IMR-90 (cell line): ENCODE results near the gene CIAO2A. TPM values are rescaled to one million over a fixed set of nuclear protein-coding genes. Genes with fewer than 3 reads are reported as not detected.

ENCODE experiments used
- ATAC-seq: fragments of 200-7000 bp; cut with Tn5 transposase; 2 replicates; pipeline ENCODE4 v1.9.1; 2020; ENCODE audit warnings: low read depth, mild to moderate bottlenecking, moderate library complexity
- BruUV-seq: library from RNA; stranded (reverse); fragments of 400-500 nt; replicated peaks from 2 replicates; lab custom pipeline; 2021; lab: Mats Ljungman, UMichigan
- CTCF ChIA-PET: fragments of 300-600 bp; formaldehyde crosslinking; extraction: SDS; loops from one replicate; lab custom pipeline; 2021; ENCODE audit warnings: antibody characterized with exemption; lab: Yijun Ruan, JAX
- POLR2A ChIA-PET: fragments of 300-600 bp; sonication (Branson Sonifier 250); formaldehyde crosslinking; loops from one replicate; lab custom pipeline; 2022; ENCODE audit warnings: antibody characterized with exemption; ENCODE audit not compliant: unreplicated experiment; lab: Charles Lee
- DNase-seq: peaks from one replicate; pipeline ENCODE4 v3.0.0; 2013
- H2AFZ ChIP-seq: replicated peaks from 2 replicates; pipeline ENCODE3; 2013; ENCODE audit warnings: low read length, mild to moderate bottlenecking; ENCODE audit not compliant: poor library complexity
- H2AK5ac ChIP-seq: 2 replicates; pipeline ENCODE4 v1.6.1; 2013; ENCODE audit warnings: low read depth, low read length, inconsistent platforms
- H2AK9ac ChIP-seq: replicated peaks from 2 replicates; pipeline ENCODE3; 2013; ENCODE audit warnings: mild to moderate bottlenecking, low read depth, low read length, moderate library complexity; ENCODE audit not compliant: poor library complexity
- H2BK120ac ChIP-seq: 2 replicates; pipeline ENCODE4 v1.6.1; 2013; ENCODE audit warnings: low read depth, low read length, inconsistent platforms
- H2BK15ac ChIP-seq: 3 replicates; pipeline ENCODE4 v1.6.1; 2013; ENCODE audit warnings: low read depth, low read length, inconsistent platforms
- H2BK20ac ChIP-seq: 2 replicates; pipeline ENCODE4 v1.6.1; 2013; ENCODE audit warnings: low read depth, mild to moderate bottlenecking, inconsistent platforms, low read length, moderate library complexity
- H2BK5ac ChIP-seq: 2 replicates; pipeline ENCODE4 v1.6.1; 2013; ENCODE audit warnings: mild to moderate bottlenecking, low read depth, low read length, inconsistent platforms; ENCODE audit not compliant: poor library complexity, severe bottlenecking
- H3K14ac ChIP-seq: replicated peaks from 2 replicates; pipeline ENCODE4 v1.6.1; 2013; ENCODE audit warnings: low read depth, low read length, inconsistent platforms
- H3K18ac ChIP-seq: 2 replicates; pipeline ENCODE4 v1.6.1; 2013; ENCODE audit warnings: low read depth, low read length, control low read depth
- H3K23ac ChIP-seq: 2 replicates; pipeline ENCODE4 v1.6.1; 2013; ENCODE audit warnings: low read depth, low read length, inconsistent platforms
- H3K27ac ChIP-seq: 2 replicates; pipeline ENCODE4 v1.5.1; 2013; ENCODE audit warnings: mild to moderate bottlenecking, control low read depth, low read length; ENCODE audit not compliant: insufficient read depth
- H3K27me3 ChIP-seq: 2 replicates; pipeline ENCODE4 v1.6.1; 2013; ENCODE audit warnings: low read length; ENCODE audit not compliant: control insufficient read depth, insufficient read depth
- H3K36me3 ChIP-seq: 2 replicates; pipeline ENCODE4 v1.6.1; 2013; ENCODE audit warnings: low read length, mixed read lengths; ENCODE audit not compliant: control insufficient read depth, insufficient read depth
- H3K4ac ChIP-seq: 2 replicates; pipeline ENCODE4 v1.6.1; 2013; ENCODE audit warnings: low read depth, low read length, inconsistent platforms
- H3K4me1 ChIP-seq: 2 replicates; pipeline ENCODE4 v1.6.1; 2013; ENCODE audit warnings: low read length, mixed read lengths; ENCODE audit not compliant: control insufficient read depth, insufficient read depth
- H3K4me2 ChIP-seq: 2 replicates; pipeline ENCODE4 v1.6.1; 2013; ENCODE audit warnings: low read depth, mild to moderate bottlenecking, control low read depth, low read length, moderate library complexity
- H3K4me3 ChIP-seq: 2 replicates; pipeline ENCODE4 v1.5.1; 2013; ENCODE audit warnings: low read depth, mild to moderate bottlenecking, control low read depth, low read length, moderate library complexity; ENCODE audit not compliant: insufficient read depth
- H3K56ac ChIP-seq: 2 replicates; pipeline ENCODE4 v1.6.1; 2013; ENCODE audit warnings: low read length, inconsistent platforms; ENCODE audit not compliant: insufficient read depth; ENCODE audit errors: extremely low read depth
- H3K79me1 ChIP-seq, 2 experiments: 2 replicates each; pipeline ENCODE4 v1.6.1; 2013; ENCODE audit warnings: low read length in 2 of 2, inconsistent platforms in 1 of 2, low read depth in 1 of 2
- H3K9ac ChIP-seq: 2 replicates; pipeline ENCODE4 v1.6.1; 2013; ENCODE audit warnings: low read depth, low read length, control low read depth
- H3K9me1 ChIP-seq: 2 replicates; pipeline ENCODE4 v1.6.1; 2013; ENCODE audit warnings: low read length, inconsistent platforms; ENCODE audit not compliant: insufficient read depth
- H3K9me3 ChIP-seq: 2 replicates; pipeline ENCODE4 v1.6.1; 2013; ENCODE audit warnings: low read length; ENCODE audit not compliant: control insufficient read depth, insufficient read depth
- H4K20me1 ChIP-seq: 2 replicates; pipeline ENCODE4 v1.6.1; 2013; ENCODE audit warnings: low read length, inconsistent platforms; ENCODE audit not compliant: insufficient read depth
- H4K5ac ChIP-seq: 2 replicates; pipeline ENCODE4 v1.6.1; 2013; ENCODE audit warnings: mild to moderate bottlenecking, low read depth, low read length, control low read depth
- H4K8ac ChIP-seq, 2 experiments: 2 replicates each; pipeline ENCODE4 v1.6.1; 2013; ENCODE audit warnings: low read depth in 2 of 2, low read length in 2 of 2, control low read depth in 1 of 2, inconsistent platforms in 1 of 2
- H4K91ac ChIP-seq: 2 replicates; pipeline ENCODE4 v1.6.1; 2013; ENCODE audit warnings: low read depth, low read length, inconsistent platforms; ENCODE audit not compliant: insufficient read depth
- BHLHE40 ChIP-seq: fragments of 150-350 bp; IDR thresholded peaks from 2 replicates; pipeline ENCODE4 v1.6.1; 2016; ENCODE audit warnings: mild to moderate bottlenecking, low read depth, low read length
- CEBPB ChIP-seq: IDR thresholded peaks from 2 replicates; pipeline ENCODE4 v1.6.1; 2012; ENCODE audit warnings: low read depth, low read length, improper control_type of control experiment
- CHD1 ChIP-seq: IDR thresholded peaks from 2 replicates; pipeline ENCODE4 v1.6.1; 2012; ENCODE audit warnings: low read depth, low read length, improper control_type of control experiment
- MXI1 ChIP-seq: IDR thresholded peaks from 2 replicates; pipeline ENCODE4 v1.6.1; 2012; ENCODE audit warnings: low read depth, mild to moderate bottlenecking, low read length, moderate library complexity, borderline replicate concordance
- RAD21 ChIP-seq: IDR thresholded peaks from 2 replicates; pipeline ENCODE4 v1.6.1; 2012; ENCODE audit warnings: low read length, improper control_type of control experiment
- SMC3 ChIP-seq: fragments of 150-350 bp; IDR thresholded peaks from 2 replicates; pipeline ENCODE4 v1.6.1; 2016; ENCODE audit warnings: low read depth, mild to moderate bottlenecking, antibody characterized with exemption, low read length, moderate library complexity
- WGBS, 2 experiments: methylation state at CpG; one replicate each; pipeline versions ENCODE4 v1.1.5 to v1.1.7; 2013; ENCODE audit warnings: missing lambda C conversion rate in 2 of 2; ENCODE audit not compliant: insufficient read length in 1 of 2; ENCODE audit errors: extremely low coverage in 2 of 2; 5-methylcytosine and 5-hydroxymethylcytosine counted together
- dilution Hi-C: fragments of 300-500 bp; cut with HindIII; formaldehyde crosslinking; loops from one replicate; pipeline ENCODE4 v1.14.3; 2018; ENCODE audit warnings: low sequenced_read_pairs; ENCODE audit not compliant: unreplicated experiment
- in situ Hi-C: fragments of 300-500 bp; cut with MboI; formaldehyde crosslinking; loops from 3 replicates; pipeline ENCODE4 v1.14.3; 2019; ENCODE audit warnings: low sequenced_read_pairs, inconsistent platforms, mixed read lengths
- intact Hi-C: fragments of 100-400 bp; cut with micrococcal nuclease; formaldehyde crosslinking; loops from 2 replicates; pipeline ENCODE4 v1.10.0; 2022
- polyA plus RNA-seq, 3 experiments: library from polyadenylated mRNA; depleted of rRNA; stranded (reverse); fragments of >200 nt; gene quantifications; 2 replicates each; pipeline ENCODE4 v1.2.3, GENCODE V29; 2012; ENCODE audit warnings: low replicate concordance in 1 of 3
- total RNA-seq: library from RNA; depleted of rRNA; stranded (reverse); fragments of >200 nt; gene quantifications from 2 replicates; pipeline ENCODE4 v1.2.3, GENCODE V29; 2012
- TF ChIP-seq, protein P1 (sequence below): fragments of 150-350 bp; IDR thresholded peaks from 2 replicates; pipeline ENCODE4 v1.6.1; 2017; ENCODE audit warnings: mild to moderate bottlenecking, antibody characterized with exemption, low read length, low read depth
- TF ChIP-seq, protein P2 (sequence below): conservative IDR thresholded peaks from 2 replicates; pipeline ENCODE4 v1.5.1; 2012; ENCODE audit warnings: mild to moderate bottlenecking, low read depth, low read length, improper control_type of control experiment

Gene CIAO2A
- total and polyA plus RNA-seq, 2 of the 4 experiments (the other 2 are of a cell fraction), result 36.7 to 38.3 TPM

DNA sequence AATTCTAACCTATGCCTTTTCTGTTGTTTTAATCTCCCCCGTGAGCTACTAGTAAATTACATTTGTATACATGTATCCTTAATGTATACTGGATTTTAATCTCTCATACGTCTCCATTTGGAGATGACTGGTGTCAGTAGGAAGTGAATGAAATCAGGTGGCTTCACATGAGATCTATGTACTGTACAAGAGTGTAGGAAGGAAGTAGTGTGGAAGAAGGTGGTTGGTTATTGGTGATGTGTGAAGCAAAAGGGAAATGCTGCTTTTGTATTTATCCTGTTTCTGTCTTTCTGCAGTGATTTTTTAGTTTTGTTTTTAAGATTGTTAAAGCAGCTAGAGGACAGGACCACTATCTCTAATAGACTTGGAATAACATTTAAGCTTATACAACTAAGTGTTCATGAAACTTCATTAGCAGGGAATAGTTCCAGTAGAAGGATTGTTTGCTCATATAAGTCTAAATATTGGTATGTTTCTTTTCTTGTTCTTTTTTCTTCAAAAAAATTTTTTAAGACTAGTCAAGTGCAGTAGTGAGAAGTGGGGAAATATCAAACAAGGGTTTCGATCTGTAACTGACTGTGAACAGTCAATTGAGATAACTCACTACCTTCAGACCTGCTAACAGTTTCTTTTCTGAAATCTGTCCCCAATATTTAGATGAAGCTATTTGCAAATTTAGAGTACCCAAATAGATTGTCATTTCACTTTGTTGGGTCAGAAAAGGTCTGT is 17.5 kb upstream of the CIAO2A start:
- Histone ChIP-seq H2BK5ac (no peak overlapping the region), H2AFZ (no peak overlapping the region), H3K27me3 (no peaks in the 10 kb centered on the region), H2BK20ac (no peak overlapping the region), H3K4ac (no peak overlapping the region), H3K9ac (no peak overlapping the region), H3K4me1 (peaks cover 4% of the 10 kb centered on the region), H3K36me3 (peaks cover 16% of the 10 kb centered on the region), H3K14ac (no peak overlapping the region), H2AK9ac (no peak overlapping the region), H3K27ac (no peak overlapping the region), H3K23ac (no peak overlapping the region), H4K8ac (no peak overlapping the region), H4K91ac (no peak overlapping the region), H2BK15ac (no peak overlapping the region), H3K9me3 (no peaks in the 10 kb centered on the region), H4K20me1 (peaks cover 37% of the 10 kb centered on the region; the same call in 1 of the 2 replicates), H3K4me2 (no peak overlapping the region), H3K18ac (no peak overlapping the region), H3K4me3 (no peak overlapping the region), H4K5ac (no peak overlapping the region), H3K9me1 (peaks cover 11% of the 10 kb centered on the region), H2BK120ac (no peak overlapping the region), H3K79me1 (peaks cover 45 to 63% of the 10 kb centered on the region in 2 experiments), H2AK5ac (no peak overlapping the region), H3K56ac (no peak overlapping the region)
- intact Hi-C loops (loop anchor here (5.0 kb wide), 1 partner anchor 36 kb away; no protein-coding TSS in a partner anchor), in situ Hi-C loops (no loop called here), dilution Hi-C loops (no loop called here)
- DNase-seq (no peak), ATAC-seq (no peak)
- POLR2A ChIA-PET, result interaction anchor here (1.5 kb wide), 1 partner anchor 17 kb away, joined by 3 read pairs; the partner anchor contains the start of gene CIAO2A
- no TSS peak for BruUV-seq
- WGBS, 2 experiments, result no CpG with 5 or more reads among the region's 3 CpGs
- CTCF ChIA-PET, result interaction anchor here (1.3 kb wide), 1 partner anchor 14 kb away, joined by 5 read pairs; no protein-coding TSS in a partner anchor
- TF ChIP-seq BHLHE40, result no peak
- TF ChIP-seq CEBPB, result no peak
- TF ChIP-seq MXI1, result no peak
- no peak for TF ChIP-seq RAD21
- TF ChIP-seq, protein P1, sequence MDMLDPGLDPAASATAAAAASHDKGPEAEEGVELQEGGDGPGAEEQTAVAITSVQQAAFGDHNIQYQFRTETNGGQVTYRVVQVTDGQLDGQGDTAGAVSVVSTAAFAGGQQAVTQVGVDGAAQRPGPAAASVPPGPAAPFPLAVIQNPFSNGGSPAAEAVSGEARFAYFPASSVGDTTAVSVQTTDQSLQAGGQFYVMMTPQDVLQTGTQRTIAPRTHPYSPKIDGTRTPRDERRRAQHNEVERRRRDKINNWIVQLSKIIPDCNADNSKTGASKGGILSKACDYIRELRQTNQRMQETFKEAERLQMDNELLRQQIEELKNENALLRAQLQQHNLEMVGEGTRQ, result no peak
- TF ChIP-seq SMC3, result no peak
- TF ChIP-seq, protein P2, sequence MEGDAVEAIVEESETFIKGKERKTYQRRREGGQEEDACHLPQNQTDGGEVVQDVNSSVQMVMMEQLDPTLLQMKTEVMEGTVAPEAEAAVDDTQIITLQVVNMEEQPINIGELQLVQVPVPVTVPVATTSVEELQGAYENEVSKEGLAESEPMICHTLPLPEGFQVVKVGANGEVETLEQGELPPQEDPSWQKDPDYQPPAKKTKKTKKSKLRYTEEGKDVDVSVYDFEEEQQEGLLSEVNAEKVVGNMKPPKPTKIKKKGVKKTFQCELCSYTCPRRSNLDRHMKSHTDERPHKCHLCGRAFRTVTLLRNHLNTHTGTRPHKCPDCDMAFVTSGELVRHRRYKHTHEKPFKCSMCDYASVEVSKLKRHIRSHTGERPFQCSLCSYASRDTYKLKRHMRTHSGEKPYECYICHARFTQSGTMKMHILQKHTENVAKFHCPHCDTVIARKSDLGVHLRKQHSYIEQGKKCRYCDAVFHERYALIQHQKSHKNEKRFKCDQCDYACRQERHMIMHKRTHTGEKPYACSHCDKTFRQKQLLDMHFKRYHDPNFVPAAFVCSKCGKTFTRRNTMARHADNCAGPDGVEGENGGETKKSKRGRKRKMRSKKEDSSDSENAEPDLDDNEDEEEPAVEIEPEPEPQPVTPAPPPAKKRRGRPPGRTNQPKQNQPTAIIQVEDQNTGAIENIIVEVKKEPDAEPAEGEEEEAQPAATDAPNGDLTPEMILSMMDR, result no peak
- TF ChIP-seq CHD1, result no peak
